ENCODE measurements around the gene OOSP4B.

GRCh38 chr11:59997800-59998199, 19.2 kb upstream of the OOSP4B start:
- TF ChIP-seq CTCF (optimal IDR thresholded peaks at IDR 0.05 in 1 of 3, IDR thresholded peaks at IDR 0.05 in 1 of 3, conservative IDR thresholded peaks at IDR 0.05 in 1 of 3; ENCODE audit: extremely low read depth in 1 of 3, insufficient read depth in 2 of 3, low read length in 3 of 3), result no peak
- no peak for TF ChIP-seq EZH2 (IDR thresholded peaks at IDR 0.05; ENCODE audit: low read length)
